Measurements from ENCODE around the gene NRG3. TPM values are rescaled to one million over a fixed set of nuclear protein-coding genes. Genes with fewer than 3 reads are reported as not detected.

The NRG3 gene
- total and polyA plus RNA-seq, 2 of the 4 experiments (the other 2 are of a cell fraction), result not detected

- H4K5ac ChIP-seq (ENCODE audit: low read depth, low read length), result no peak overlapping the region
- no peak overlapping the region for H3K4ac ChIP-seq (ENCODE audit: low read depth, low read length)
- DNase-seq (no peak), ATAC-seq (ENCODE audit: low read depth) (no peak)
- H2AK5ac ChIP-seq (ENCODE audit: low read depth, low read length), result no peak overlapping the region
- intact Hi-C loops (cut with micrococcal nuclease), result no loop called here
- H2AK9ac ChIP-seq (replicated peaks; ENCODE audit: low read depth, low read length, poor library complexity), result no peak overlapping the region
- H3K9ac ChIP-seq (ENCODE audit: low read depth, low read length), result no peak overlapping the region
- no peak overlapping the region for H2BK5ac ChIP-seq (ENCODE audit: low read depth, low read length, poor library complexity, severe bottlenecking)
- no peaks in the 10 kb centered on the region for H3K4me1 ChIP-seq (ENCODE audit: control insufficient read depth, insufficient read depth, low read length)
- H3K9me3 ChIP-seq (ENCODE audit: control insufficient read depth, insufficient read depth, low read length), result peaks cover 6% of the 10 kb centered on the region
- no peak overlapping the region for H3K18ac ChIP-seq (ENCODE audit: low read depth, low read length)
- no peaks in the 10 kb centered on the region for H4K20me1 ChIP-seq (ENCODE audit: insufficient read depth, low read length)
- no peak overlapping the region for H3K4me3 ChIP-seq (ENCODE audit: insufficient read depth, low read depth, low read length)
- no peak overlapping the region for H2BK20ac ChIP-seq (ENCODE audit: low read depth, low read length)
- no peak overlapping the region for H2AFZ ChIP-seq (replicated peaks; ENCODE audit: low read length, poor library complexity)
- H2BK15ac ChIP-seq (ENCODE audit: low read depth, low read length), result no peak overlapping the region
- H3K56ac ChIP-seq (ENCODE audit: extremely low read depth, insufficient read depth, low read length), result no peak overlapping the region
- dilution Hi-C loops (cut with HindIII; ENCODE audit: low sequenced_read_pairs, unreplicated experiment), result no loop called here
- no peak overlapping the region for H2BK120ac ChIP-seq (ENCODE audit: low read depth, low read length)
- no peak overlapping the region for H3K4me2 ChIP-seq (ENCODE audit: low read depth, low read length)
- no peaks in the 10 kb centered on the region for H3K27me3 ChIP-seq (ENCODE audit: control insufficient read depth, insufficient read depth, low read length)
- H4K91ac ChIP-seq (ENCODE audit: insufficient read depth, low read depth, low read length), result no peak overlapping the region
- ChIA-PET CTCF (no interaction called here), POLR2A (ENCODE audit: unreplicated experiment) (no interaction called here)
- no peak overlapping the region for H3K27ac ChIP-seq (ENCODE audit: insufficient read depth, low read length)
- H3K14ac ChIP-seq (replicated peaks; ENCODE audit: low read depth, low read length), result no peak overlapping the region
- no peaks in the 10 kb centered on the region for H3K79me1 ChIP-seq (ENCODE audit: low read depth in 1 of 2, low read length in 2 of 2)
- TF ChIP-seq POLR2A (IDR thresholded peaks at IDR 0.05; ENCODE audit: low read depth, low read length) (no peak), FOS (IDR thresholded peaks at IDR 0.05; ENCODE audit: low read depth, low read length) (no peak), RAD21 (IDR thresholded peaks at IDR 0.05; ENCODE audit: low read length) (no peak), MAZ (IDR thresholded peaks at IDR 0.05; ENCODE audit: borderline replicate concordance, low read depth, low read length) (no peak), RFX5 (IDR thresholded peaks at IDR 0.05; ENCODE audit: low read depth, low read length) (no peak), CHD1 (IDR thresholded peaks at IDR 0.05; ENCODE audit: low read depth, low read length) (no peak), CEBPB (IDR thresholded peaks at IDR 0.05; ENCODE audit: low read depth, low read length) (no peak), USF2 (IDR thresholded peaks at IDR 0.05; ENCODE audit: low read depth, low read length) (no peak), ELK1 (IDR thresholded peaks at IDR 0.05; ENCODE audit: borderline replicate concordance, low read depth, low read length) (no peak), RCOR1 (IDR thresholded peaks at IDR 0.05; ENCODE audit: insufficient replicate concordance, low read length) (no peak), CTCF (conservative IDR thresholded peaks at IDR 0.05; ENCODE audit: low read depth, low read length) (no peak), MAFK (IDR thresholded peaks at IDR 0.05; ENCODE audit: low read depth, low read length) (no peak), BHLHE40 (IDR thresholded peaks at IDR 0.05; ENCODE audit: low read depth, low read length) (no peak), SMC3 (IDR thresholded peaks at IDR 0.05; ENCODE audit: low read depth, low read length) (no peak)
- no peaks in the 10 kb centered on the region for H3K9me1 ChIP-seq (ENCODE audit: insufficient read depth, low read length)
- in situ Hi-C loops (cut with MboI; ENCODE audit: low sequenced_read_pairs), result no loop called here
- H3K23ac ChIP-seq (ENCODE audit: low read depth, low read length), result no peak overlapping the region
- no peak overlapping the region for H4K8ac ChIP-seq (ENCODE audit: low read depth in 2 of 2, low read length in 2 of 2)
- BruUV-seq (replicated peaks), result no TSS peak
- H3K36me3 ChIP-seq (ENCODE audit: control insufficient read depth, insufficient read depth, low read length), result no peaks in the 10 kb centered on the region
Observed at GRCh38 chr10:82625512-82626189, 750.7 kb downstream of the NRG3 start.

All from IMR-90 (cell line).